Type B pancreatic cell (in vitro differentiated cells): ENCODE measurements around the gene CHST1. TPM values are rescaled to one million over a fixed set of nuclear protein-coding genes. Genes with fewer than 3 reads are reported as not detected.

ENCODE experiments used
- DNase-seq: peaks from one replicate; pipeline ENCODE4 v3.0.0; 2021; ENCODE audit warnings: mixed read lengths; ENCODE audit not compliant: unreplicated experiment; ENCODE audit errors: extremely low spot score
- H3K27ac Mint-ChIP-seq: 2 replicates; pipeline ENCODE4 v1.8.0; 2021; ENCODE audit warnings: mild to moderate bottlenecking, mixed read lengths
- H3K27me3 Mint-ChIP-seq: 2 replicates; pipeline ENCODE4 v1.8.0; 2021; ENCODE audit warnings: mixed read lengths
- H3K36me3 Mint-ChIP-seq: 2 replicates; pipeline ENCODE4 v1.8.0; 2021; ENCODE audit warnings: mixed read lengths
- H3K4me1 Mint-ChIP-seq: one replicate; pipeline ENCODE4 v1.8.0; 2021; ENCODE audit warnings: mixed read lengths; ENCODE audit not compliant: unreplicated experiment
- H3K4me3 Mint-ChIP-seq: 2 replicates; pipeline ENCODE4 v1.8.0; 2021; ENCODE audit warnings: mild to moderate bottlenecking, mixed read lengths
- H3K9me3 Mint-ChIP-seq: 2 replicates; pipeline ENCODE4 v1.8.0; 2021; ENCODE audit warnings: mixed read lengths
- total RNA-seq: library from RNA; stranded (reverse); gene quantifications from 2 replicates; pipeline ENCODE4 v1.2.1, GENCODE V29; 2021; ENCODE audit warnings: low replicate concordance
- TF ChIP-seq, protein P1 (sequence below): fragments of 200-600 bp; sonication (generic); conservative IDR thresholded peaks from 2 replicates; pipeline ENCODE4 v1.5.0; 2021; ENCODE audit warnings: antibody characterized with exemption, mild to moderate bottlenecking

The CHST1 gene
- total RNA-seq, 1 donor from 2014 or later, result 9.2 TPM

DNA sequence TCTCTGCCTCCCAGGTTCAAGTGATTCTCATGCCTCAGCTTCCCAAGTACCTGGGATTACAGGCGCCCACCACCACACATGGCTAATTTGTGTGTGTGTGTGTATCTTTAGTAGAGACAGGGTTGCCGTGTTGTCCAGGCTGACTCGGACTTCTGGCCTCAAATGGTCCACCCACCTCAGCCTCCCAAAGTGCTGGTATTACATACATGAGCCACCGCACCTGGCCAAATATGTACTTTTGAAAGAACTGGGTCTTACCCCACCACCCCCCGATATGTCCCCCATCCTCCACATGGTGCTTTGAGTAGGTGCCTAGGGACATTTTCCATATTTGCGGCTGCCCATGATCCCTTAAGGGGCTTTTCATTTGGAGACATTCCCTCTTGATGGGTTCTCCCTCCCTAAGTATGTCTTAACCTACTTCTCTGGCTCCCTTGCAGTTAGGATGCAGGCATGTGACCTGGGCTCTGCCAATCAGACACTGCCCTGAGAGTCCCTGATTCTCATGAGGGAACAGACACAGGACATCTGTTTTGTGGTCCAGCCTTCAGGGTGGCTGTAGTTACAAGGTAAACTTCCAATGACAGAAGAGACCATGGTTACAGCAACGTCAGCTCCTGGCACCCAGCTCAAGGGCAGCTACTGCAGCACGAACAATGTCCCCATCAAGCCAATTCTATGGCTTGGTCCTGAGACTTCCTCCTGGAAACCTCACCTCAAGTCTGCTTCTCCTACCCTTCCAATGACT is 48.4 kb downstream of the CHST1 start:
- Mint-ChIP-seq H3K27me3 (peaks cover 22% of the 10 kb centered on the region), H3K4me3 (no peak overlapping the region), H3K4me1 (peaks cover 6% of the 10 kb centered on the region), H3K9me3 (no peaks in the 10 kb centered on the region), H3K27ac (no peak overlapping the region), H3K36me3 (no peaks in the 10 kb centered on the region)
- TF ChIP-seq, protein P1, sequence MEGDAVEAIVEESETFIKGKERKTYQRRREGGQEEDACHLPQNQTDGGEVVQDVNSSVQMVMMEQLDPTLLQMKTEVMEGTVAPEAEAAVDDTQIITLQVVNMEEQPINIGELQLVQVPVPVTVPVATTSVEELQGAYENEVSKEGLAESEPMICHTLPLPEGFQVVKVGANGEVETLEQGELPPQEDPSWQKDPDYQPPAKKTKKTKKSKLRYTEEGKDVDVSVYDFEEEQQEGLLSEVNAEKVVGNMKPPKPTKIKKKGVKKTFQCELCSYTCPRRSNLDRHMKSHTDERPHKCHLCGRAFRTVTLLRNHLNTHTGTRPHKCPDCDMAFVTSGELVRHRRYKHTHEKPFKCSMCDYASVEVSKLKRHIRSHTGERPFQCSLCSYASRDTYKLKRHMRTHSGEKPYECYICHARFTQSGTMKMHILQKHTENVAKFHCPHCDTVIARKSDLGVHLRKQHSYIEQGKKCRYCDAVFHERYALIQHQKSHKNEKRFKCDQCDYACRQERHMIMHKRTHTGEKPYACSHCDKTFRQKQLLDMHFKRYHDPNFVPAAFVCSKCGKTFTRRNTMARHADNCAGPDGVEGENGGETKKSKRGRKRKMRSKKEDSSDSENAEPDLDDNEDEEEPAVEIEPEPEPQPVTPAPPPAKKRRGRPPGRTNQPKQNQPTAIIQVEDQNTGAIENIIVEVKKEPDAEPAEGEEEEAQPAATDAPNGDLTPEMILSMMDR, result no peak
- no peak for DNase-seq

- Mint-ChIP-seq H3K27me3 (peaks cover 23% of the 10 kb centered on the region), H3K4me1 (peaks cover 6% of the 10 kb centered on the region), H3K27ac (no peak overlapping the region), H3K36me3 (no peaks in the 10 kb centered on the region), H3K4me3 (no peak overlapping the region), H3K9me3 (no peaks in the 10 kb centered on the region)
- DNase-seq, result no peak
- TF ChIP-seq, protein P1, result no peak
Observed at GRCh38 chr11:45615182-45615792, 50.1 kb downstream of the CHST1 start.

DNA sequence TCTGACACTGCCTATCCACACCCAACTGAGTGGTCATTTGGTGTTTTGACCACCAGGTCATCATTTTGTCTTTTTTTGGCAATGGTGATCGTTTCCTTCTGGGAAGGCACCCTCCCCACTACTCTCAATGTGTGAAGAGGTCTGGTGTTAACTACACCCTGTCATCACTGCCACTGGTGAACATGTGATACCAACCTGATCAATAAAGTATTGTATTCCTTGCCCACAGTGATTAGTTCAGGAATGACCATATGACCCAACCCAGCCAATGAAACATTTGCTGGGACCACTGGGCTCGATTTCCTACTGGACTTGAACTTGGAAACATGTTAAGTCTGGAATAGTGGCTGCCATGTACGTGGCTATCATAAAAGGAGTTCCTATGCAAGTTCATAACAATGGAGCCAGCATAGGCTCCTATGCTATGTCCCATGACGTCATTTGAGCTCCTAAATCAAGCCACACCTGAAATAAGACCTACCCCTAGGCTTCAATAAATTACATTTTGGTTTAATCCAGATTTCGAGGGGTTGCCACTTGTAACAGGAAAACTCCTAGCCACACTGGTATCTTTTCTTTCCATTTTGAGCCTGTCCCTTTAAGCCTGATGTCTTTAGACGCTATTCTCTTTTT is 51.1 kb downstream of the CHST1 start:
- Mint-ChIP-seq H3K4me3 (no peak overlapping the region), H3K9me3 (no peaks in the 10 kb centered on the region), H3K27me3 (peaks cover 26% of the 10 kb centered on the region), H3K4me1 (peaks cover 6% of the 10 kb centered on the region), H3K36me3 (no peaks in the 10 kb centered on the region), H3K27ac (no peak overlapping the region)
- DNase-seq, result no peak
- TF ChIP-seq, protein P1, result no peak

GRCh38 chr11:45610627-45611026 is 54.8 kb downstream of the CHST1 start:
- Mint-ChIP-seq H3K27me3 (peaks cover 28% of the 10 kb centered on the region), H3K4me1 (peaks cover 3% of the 10 kb centered on the region), H3K4me3 (no peak overlapping the region), H3K27ac (no peak overlapping the region), H3K36me3 (no peaks in the 10 kb centered on the region), H3K9me3 (no peaks in the 10 kb centered on the region)
- no peak for DNase-seq
- TF ChIP-seq, protein P1, result no peak

DNA sequence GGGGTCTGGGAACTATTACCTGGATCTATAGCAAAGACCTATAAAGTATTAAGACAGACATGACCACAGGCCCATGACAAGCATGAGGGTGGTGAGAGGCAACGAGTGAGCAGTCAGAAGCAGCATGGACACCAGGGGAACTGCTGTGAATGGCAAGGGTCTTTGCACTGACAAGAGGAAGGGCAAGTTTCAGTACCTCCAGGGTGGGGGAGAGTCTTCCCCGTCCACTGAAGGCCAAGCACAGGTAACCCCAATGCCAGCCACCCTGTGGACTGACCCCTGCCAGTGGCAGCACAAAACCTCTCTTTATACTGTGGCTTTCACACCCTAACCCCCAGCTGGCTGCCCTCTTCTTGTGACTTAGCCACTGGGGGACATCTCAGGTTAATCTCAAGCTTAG is 55.5 kb downstream of the CHST1 start:
- TF ChIP-seq, protein P1, result no peak
- no peak overlapping the region for H3K4me3 Mint-ChIP-seq
- no peak for DNase-seq
- no peaks in the 10 kb centered on the region for H3K36me3 Mint-ChIP-seq
- H3K9me3 Mint-ChIP-seq, result no peaks in the 10 kb centered on the region
- no peak overlapping the region for H3K27ac Mint-ChIP-seq
- H3K4me1 Mint-ChIP-seq, result peaks cover 10% of the 10 kb centered on the region
- peaks cover 30% of the 10 kb centered on the region for H3K27me3 Mint-ChIP-seq
